Chondrocyte (in vitro differentiated cells): ENCODE measurements around the gene ZDHHC24. TPM values are rescaled to one million over a fixed set of nuclear protein-coding genes. Genes with fewer than 3 reads are reported as not detected.
A peak's percentile ranks its signal among the peaks of the same experiment; 100 is the strongest.

ENCODE experiments used
- DNase-seq: peaks from one replicate; pipeline ENCODE4 v3.0.0; 2021; ENCODE audit warnings: mixed read lengths, low spot score
- H3K27ac Mint-ChIP-seq: one replicate; pipeline ENCODE4 v1.8.0; 2021; ENCODE audit warnings: mild to moderate bottlenecking, moderate library complexity, mixed read lengths; ENCODE audit not compliant: unreplicated experiment
- H3K27me3 Mint-ChIP-seq: 2 replicates; pipeline ENCODE4 v1.8.0; 2021; ENCODE audit warnings: low read depth, mixed read lengths
- H3K36me3 Mint-ChIP-seq: 2 replicates; pipeline ENCODE4 v1.8.0; 2021; ENCODE audit warnings: low read depth, mixed read lengths
- H3K4me1 Mint-ChIP-seq: 2 replicates; pipeline ENCODE4 v1.8.0; 2021; ENCODE audit warnings: low read depth, mild to moderate bottlenecking, mixed read lengths
- H3K4me3 Mint-ChIP-seq: one replicate; pipeline ENCODE4 v1.8.0; 2021; ENCODE audit warnings: mild to moderate bottlenecking, moderate library complexity, mixed read lengths; ENCODE audit not compliant: unreplicated experiment
- H3K9me3 Mint-ChIP-seq: 2 replicates; pipeline ENCODE4 v1.8.0; 2021; ENCODE audit warnings: low read depth, mixed read lengths
- CTCF ChIP-seq: fragments of 200-600 bp; sonication (generic); IDR thresholded peaks from 2 replicates; pipeline ENCODE4 v1.5.0; 2021; ENCODE audit warnings: antibody characterized with exemption, mild to moderate bottlenecking, moderate library complexity
- long read RNA-seq: library from polyadenylated mRNA; stranded (forward); transcript quantifications from one replicate; pipeline ENCODE4 v2.0.0, GENCODE V29; 2021
- total RNA-seq: library from RNA; stranded (reverse); gene quantifications from 3 replicates; pipeline ENCODE4 v1.2.1, GENCODE V29; 2021

The ZDHHC24 gene
- 13.5 to 16.2 TPM (median 13.8 TPM) in 3 replicates for total RNA-seq
- long read RNA-seq, full-length matches to known transcripts = 44 of 50 reads
- long read RNA-seq, partial matches to known transcripts = 0 of 50 reads
- long read RNA-seq, other reads (novel, unspliced or antisense) = 6 of 50 reads

- TF ChIP-seq CTCF = no peak
- Mint-ChIP-seq H3K36me3 (peaks cover 18% of the 10 kb centered on the region), H3K27ac (peak within 1 kb of the TSS; percentile 79), H3K4me3 (peak within 1 kb of the TSS; percentile 81), H3K27me3 (no peaks in the 10 kb centered on the region), H3K4me1 (peaks cover 28% of the 10 kb centered on the region), H3K9me3 (no peaks in the 10 kb centered on the region)
- DNase-seq = no peak
Measured at GRCh38 chr11:66545701-66546367, at the start of gene ZDHHC24. TSS of gene ZDHHC24 (minus strand) at chr11:66546048. CDS start at chr11:66546003, 45 bp downstream.

- Mint-ChIP-seq H3K27ac (peak overlapping the region; percentile 73), H3K36me3 (peaks cover 3% of the 10 kb centered on the region), H3K4me3 (peak overlapping the region; percentile 11), H3K4me1 (peaks cover 26% of the 10 kb centered on the region), H3K27me3 (no peaks in the 10 kb centered on the region), H3K9me3 (no peaks in the 10 kb centered on the region)
- no peak for DNase-seq
- TF ChIP-seq CTCF = no peak
Measured at GRCh38 chr11:66595245-66595904, 49.5 kb upstream of the ZDHHC24 start.

- Mint-ChIP-seq H3K4me1 (peaks cover 25% of the 10 kb centered on the region), H3K27me3 (no peaks in the 10 kb centered on the region), H3K4me3 (peak overlapping the region; percentile 100), H3K27ac (peak overlapping the region; percentile 99), H3K9me3 (no peaks in the 10 kb centered on the region), H3K36me3 (no peaks in the 10 kb centered on the region)
- DNase-seq = no peak
- no peak for TF ChIP-seq CTCF
Measured at GRCh38 chr11:66593650-66594049, 47.8 kb upstream of the ZDHHC24 start.

GRCh38 chr11:66593303-66593635, 47.4 kb upstream of the ZDHHC24 start:
- peaks cover 25% of the 10 kb centered on the region for H3K4me1 Mint-ChIP-seq
- no peaks in the 10 kb centered on the region for H3K27me3 Mint-ChIP-seq
- H3K36me3 Mint-ChIP-seq = no peaks in the 10 kb centered on the region
- TF ChIP-seq CTCF = no peak
- no peak for DNase-seq
- H3K27ac Mint-ChIP-seq = peak overlapping the region; percentile 99
- H3K4me3 Mint-ChIP-seq = peak overlapping the region; percentile 100
- no peaks in the 10 kb centered on the region for H3K9me3 Mint-ChIP-seq

GRCh38 chr11:66592457-66593302, 46.8 kb upstream of the ZDHHC24 start, which contains the start of the genes CCDC87 and CCS:
TSS of gene CCDC87 (minus strand) at chr11:66593063. CDS start at chr11:66593015, 48 bp downstream.
TSS of gene CCS (plus strand) at chr11:66593185. CDS start at chr11:66593262, 77 bp downstream.
- Mint-ChIP-seq H3K27ac (peak within 1 kb of the TSS; percentile 99), H3K36me3 (no peaks in the 10 kb centered on the region), H3K27me3 (no peaks in the 10 kb centered on the region), H3K4me1 (peaks cover 25% of the 10 kb centered on the region), H3K4me3 (peak within 1 kb of the TSS; percentile 100), H3K9me3 (no peaks in the 10 kb centered on the region)
- DNase-seq = peak; percentile 99
- TF ChIP-seq CTCF = peak; percentile 88
